Measurements from ENCODE around the gene CENPS. TPM values are rescaled to one million over a fixed set of nuclear protein-coding genes. Genes with fewer than 3 reads are reported as not detected.

Gene CENPS
- total RNA-seq, 1 experiment from 2014 or later, result 17.8 TPM

- H2BK20ac ChIP-seq (ENCODE audit: low read depth, low read length, poor library complexity, severe bottlenecking), result no peak overlapping the region
- Mint-ChIP-seq H3K36me3 (ENCODE audit: insufficient read depth in 1 of 3, low read depth in 3 of 3) (peaks cover 32 to 62% (median 47%) of the 10 kb centered on the region in 3 experiments), H3K27me3 (ENCODE audit: low read depth) (no peaks in the 10 kb centered on the region), H3K4me1 (peaks cover 5 to 8% of the 10 kb centered on the region in 2 experiments), H3K27ac (0 out of 7 replicates have a peak overlapping the region, but pooled peaks of 1 of the 3 experiments have one; percentile 87), H3K4me3 (no peak overlapping the region), H3K9me3 (no peaks in the 10 kb centered on the region)
- H3K79me2 ChIP-seq (ENCODE audit: insufficient read depth, low read length), result no peaks in the 10 kb centered on the region
- H3K23me2 ChIP-seq (ENCODE audit: insufficient read length, low read depth, low read length, poor library complexity, severe bottlenecking), result no peaks in the 10 kb centered on the region
- H2BK15ac ChIP-seq (ENCODE audit: low read depth, low read length), result no peak overlapping the region
- H3K56ac ChIP-seq (ENCODE audit: insufficient read length, low read depth, low read length), result no peak overlapping the region
- H4K20me1 ChIP-seq (ENCODE audit: control insufficient read depth, insufficient read depth, insufficient read length), result no peaks in the 10 kb centered on the region
- no peak overlapping the region for H2AK5ac ChIP-seq (ENCODE audit: insufficient read length, low read length)
- no peak overlapping the region for H3K9ac ChIP-seq (ENCODE audit: extremely low read depth, insufficient read length, low read length)
- no peak overlapping the region for H3T11ph ChIP-seq (ENCODE audit: low read length)
- H3K27ac ChIP-seq (ENCODE audit: insufficient read length, low read depth, low read length), result no peak overlapping the region
- no CpG with 5 or more reads among the region's 5 CpGs for WGBS (ENCODE audit: extremely low coverage, insufficient read length, low lambda C conversion rate)
- H3K27me3 ChIP-seq (ENCODE audit: insufficient read depth, low read length), result no peaks in the 10 kb centered on the region
- no peak overlapping the region for H3K4me2 ChIP-seq (ENCODE audit: insufficient read depth, insufficient read length, low read length)
- H4K91ac ChIP-seq (ENCODE audit: insufficient read length, low read depth, low read length), result no peak overlapping the region
- no peak overlapping the region for H2BK5ac ChIP-seq (ENCODE audit: insufficient read length, low read length)
- H3K4me1 ChIP-seq (ENCODE audit: insufficient read depth, low read length), result no peaks in the 10 kb centered on the region; the same call in 1 of the 2 replicates
- no peak overlapping the region for H4K5ac ChIP-seq (ENCODE audit: insufficient read length, low read depth, low read length)
- no peak overlapping the region for H3K18ac ChIP-seq (ENCODE audit: insufficient read length, low read depth, low read length)
- no peaks in the 10 kb centered on the region for H3K9me3 ChIP-seq (ENCODE audit: control insufficient read depth, low read depth, low read length)
- no peaks in the 10 kb centered on the region for H3K79me1 ChIP-seq (ENCODE audit: insufficient read depth, low read depth, low read length, poor library complexity, severe bottlenecking)
- no peak; the same call in 2 of the 3 replicates for TF ChIP-seq CTCF (conservative IDR thresholded peaks at IDR 0.05)
- no peak overlapping the region for H2AFZ ChIP-seq (ENCODE audit: low read length)
- no peak overlapping the region for H4K8ac ChIP-seq (replicated peaks; ENCODE audit: insufficient read length, low read depth, low read length)
- no peak overlapping the region for H3K14ac ChIP-seq (ENCODE audit: insufficient read depth, low read length)
- H2BK120ac ChIP-seq (ENCODE audit: low read depth, low read length, poor library complexity, severe bottlenecking), result no peak overlapping the region
- H3K23ac ChIP-seq (ENCODE audit: insufficient read length, low read depth, low read length), result no peak overlapping the region
- no peak overlapping the region for H3K4ac ChIP-seq (ENCODE audit: low read depth, low read length)
- no peak for DNase-seq
- no peak overlapping the region for H2BK12ac ChIP-seq (ENCODE audit: insufficient read length, low read depth, low read length)
Measured at GRCh38 chr1:10421637-10422036, 8.6 kb upstream of the CENPS start.
